ENCODE measurements around the gene REM2.
A peak's percentile ranks its signal among the peaks of the same experiment; 100 is the strongest.
"Not testable (repeated sequence)": the region's sequence is repeated elsewhere in the genome, so short reads cannot be mapped to it uniquely, and the experiment has no call there.

The REM2 gene

GRCh38 chr14:22850944-22851764 is 31.9 kb upstream of the REM2 start:
- Histone ChIP-seq H3K36me3 (ENCODE audit: insufficient read depth, low read length) (peaks cover 14% of the 10 kb centered on the region), H3K27me3 (ENCODE audit: control insufficient read depth, insufficient read depth, low read length) (no peaks in the 10 kb centered on the region), H3K9me3 (replicated peaks; ENCODE audit: low read length) (no peaks in the 10 kb centered on the region), H3K4me1 (ENCODE audit: control insufficient read depth, insufficient read depth, low read length) (peaks cover 68% of the 10 kb centered on the region), H3K4me2 (ENCODE audit: low read length) (peak overlapping the region; percentile 80), H3K9ac (ENCODE audit: low read depth, low read length) (peak overlapping the region; percentile 88), H3K4me3 (ENCODE audit: low read length) (peak overlapping the region; percentile 58)

GRCh38 chr14:22852178-22852577 is 30.8 kb upstream of the REM2 start:
- H3K27me3 ChIP-seq (ENCODE audit: control insufficient read depth, insufficient read depth, low read length); H3K36me3 ChIP-seq (ENCODE audit: insufficient read depth, low read length); H3K4me2 ChIP-seq (ENCODE audit: low read length); H3K9me3 ChIP-seq (replicated peaks; ENCODE audit: low read length); H3K4me3 ChIP-seq (ENCODE audit: low read length): not testable (repeated sequence)
- Histone ChIP-seq H3K4me1 (ENCODE audit: control insufficient read depth, insufficient read depth, low read length) (peaks cover 58% of the 10 kb centered on the region), H3K9ac (ENCODE audit: low read depth, low read length) (peak overlapping the region; percentile 88)

DNA sequence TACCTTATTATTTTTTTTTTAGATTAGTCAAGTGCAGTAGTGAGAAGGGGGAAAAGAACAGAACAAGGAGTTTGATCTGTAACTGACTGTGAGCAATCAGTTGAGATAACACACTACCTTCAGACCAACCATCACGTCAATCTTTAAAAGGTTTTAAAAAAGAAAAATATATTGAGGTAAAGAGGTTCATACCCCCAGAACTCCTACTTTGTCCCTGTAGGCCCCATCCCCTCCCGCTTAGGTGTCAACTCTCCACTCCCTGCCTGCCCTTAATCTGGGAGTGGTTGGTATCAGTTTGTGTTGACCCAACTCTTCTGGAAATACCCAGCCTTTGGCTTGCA is 30.5 kb upstream of the REM2 start:
- peak overlapping the region; percentile 95 for H3K4me2 ChIP-seq (ENCODE audit: low read length)
- H3K4me1 ChIP-seq (ENCODE audit: control insufficient read depth, insufficient read depth, low read length), result peaks cover 57% of the 10 kb centered on the region
- H3K4me3 ChIP-seq (ENCODE audit: low read length), result no peak overlapping the region
- peak overlapping the region; percentile 88 for H3K9ac ChIP-seq (ENCODE audit: low read depth, low read length)
- H3K27me3 ChIP-seq (ENCODE audit: control insufficient read depth, insufficient read depth, low read length), result no peaks in the 10 kb centered on the region
- H3K9me3 ChIP-seq (replicated peaks; ENCODE audit: low read length), result no peaks in the 10 kb centered on the region
- H3K36me3 ChIP-seq (ENCODE audit: insufficient read depth, low read length), result peaks cover 5% of the 10 kb centered on the region

DNA sequence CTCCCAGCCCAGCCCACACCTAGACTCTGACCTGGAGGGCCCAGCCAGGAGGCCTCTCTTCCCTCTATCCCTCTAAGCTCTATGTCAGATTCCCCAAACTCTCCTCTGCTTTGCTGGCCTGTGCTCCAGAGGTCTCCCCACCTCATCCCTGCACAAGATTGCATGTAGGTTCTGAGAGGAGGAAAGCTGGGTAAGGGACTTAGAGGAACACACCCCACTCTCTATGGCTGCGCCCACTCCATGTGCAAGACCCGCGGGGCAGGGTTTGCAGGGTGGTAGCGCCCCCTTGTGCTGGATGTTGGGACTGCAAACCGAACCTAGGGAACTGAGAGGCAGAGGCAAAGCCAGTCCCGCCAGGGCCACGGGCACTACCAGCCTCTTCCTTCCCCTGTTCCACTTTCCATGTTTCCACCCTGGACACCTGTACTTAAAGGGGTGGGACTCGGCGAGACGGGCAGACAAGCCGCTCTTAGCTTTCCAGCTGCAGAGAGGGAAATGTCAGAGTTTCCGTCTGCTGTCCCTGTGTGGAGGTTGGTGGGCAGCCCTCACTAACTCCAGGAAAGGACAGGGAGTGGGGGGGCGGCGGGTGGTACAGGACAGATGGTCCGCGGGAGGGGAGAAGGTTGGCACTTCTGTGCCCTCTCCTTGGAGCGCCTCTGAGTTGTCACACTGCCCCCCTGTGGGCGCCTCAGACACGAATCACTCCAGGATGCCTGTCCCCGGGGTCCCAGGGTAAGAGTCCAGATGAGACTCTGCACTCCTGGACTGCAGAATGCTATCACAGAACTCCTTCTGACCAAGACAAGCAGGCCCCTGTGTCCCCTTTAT is 29.9 kb upstream of the REM2 start:
- Histone ChIP-seq H3K36me3 (ENCODE audit: insufficient read depth, low read length) (no peaks in the 10 kb centered on the region), H3K4me2 (ENCODE audit: low read length) (peak overlapping the region; percentile 95), H3K27me3 (ENCODE audit: control insufficient read depth, insufficient read depth, low read length) (no peaks in the 10 kb centered on the region), H3K9ac (ENCODE audit: low read depth, low read length) (peak overlapping the region; percentile 88), H3K4me3 (ENCODE audit: low read length) (peak overlapping the region; percentile 71), H3K4me1 (ENCODE audit: control insufficient read depth, insufficient read depth, low read length) (peaks cover 51% of the 10 kb centered on the region), H3K9me3 (replicated peaks; ENCODE audit: low read length) (no peaks in the 10 kb centered on the region)

- not testable (repeated sequence) for H3K9me3 ChIP-seq (replicated peaks; ENCODE audit: low read length); H3K4me3 ChIP-seq (ENCODE audit: low read length); H3K36me3 ChIP-seq (ENCODE audit: insufficient read depth, low read length); H3K4me2 ChIP-seq (ENCODE audit: low read length); H3K9ac ChIP-seq (ENCODE audit: low read depth, low read length); H3K27me3 ChIP-seq (ENCODE audit: control insufficient read depth, insufficient read depth, low read length)
- H3K4me1 ChIP-seq (ENCODE audit: control insufficient read depth, insufficient read depth, low read length), result peaks cover 40% of the 10 kb centered on the region
Observed at GRCh38 chr14:22854296-22854695, 28.7 kb upstream of the REM2 start.

GRCh38 chr14:22854963-22855724 is 27.9 kb upstream of the REM2 start:
- H3K27me3 ChIP-seq (ENCODE audit: control insufficient read depth, insufficient read depth, low read length), result no peaks in the 10 kb centered on the region
- H3K4me1 ChIP-seq (ENCODE audit: control insufficient read depth, insufficient read depth, low read length), result peaks cover 31% of the 10 kb centered on the region
- no peaks in the 10 kb centered on the region for H3K36me3 ChIP-seq (ENCODE audit: insufficient read depth, low read length)
- no peaks in the 10 kb centered on the region for H3K9me3 ChIP-seq (replicated peaks; ENCODE audit: low read length)
- no peak overlapping the region for H3K9ac ChIP-seq (ENCODE audit: low read depth, low read length)
- H3K4me3 ChIP-seq (ENCODE audit: low read length), result no peak overlapping the region
- H3K4me2 ChIP-seq (ENCODE audit: low read length), result no peak overlapping the region

GRCh38 chr14:22856428-22856827 is 26.6 kb upstream of the REM2 start:
- Histone ChIP-seq H3K9me3 (replicated peaks; ENCODE audit: low read length) (no peaks in the 10 kb centered on the region), H3K4me2 (ENCODE audit: low read length) (no peak overlapping the region), H3K36me3 (ENCODE audit: insufficient read depth, low read length) (no peaks in the 10 kb centered on the region), H3K4me3 (ENCODE audit: low read length) (no peak overlapping the region), H3K27me3 (ENCODE audit: control insufficient read depth, insufficient read depth, low read length) (no peaks in the 10 kb centered on the region), H3K4me1 (ENCODE audit: control insufficient read depth, insufficient read depth, low read length) (peaks cover 19% of the 10 kb centered on the region), H3K9ac (ENCODE audit: low read depth, low read length) (no peak overlapping the region)

DNA sequence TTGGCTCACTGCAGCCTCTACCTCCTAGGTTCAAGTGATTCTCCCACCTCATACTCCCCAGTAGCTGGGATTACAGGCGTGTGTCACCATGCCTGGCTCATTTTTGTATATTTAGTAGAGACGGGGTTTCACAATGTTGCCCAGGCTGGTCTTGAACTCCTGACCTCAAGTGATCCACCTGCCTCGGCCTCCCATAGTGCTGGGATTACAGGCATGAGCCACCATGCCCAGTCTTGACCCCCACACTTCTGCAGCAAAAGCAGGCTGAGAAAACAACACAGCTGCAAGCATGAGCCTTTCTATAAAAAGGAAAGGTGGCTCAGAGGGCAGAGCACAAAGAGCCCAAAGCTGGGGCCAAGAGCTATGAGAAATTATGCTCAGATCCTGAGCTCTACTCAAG is 22.6 kb upstream of the REM2 start:
- not testable (repeated sequence) for H3K4me1 ChIP-seq (ENCODE audit: control insufficient read depth, insufficient read depth, low read length); H3K9ac ChIP-seq (ENCODE audit: low read depth, low read length)

GRCh38 chr14:22861651-22862050 is 21.4 kb upstream of the REM2 start:
- Histone ChIP-seq H3K9ac (ENCODE audit: low read depth, low read length) (no peak overlapping the region), H3K4me1 (ENCODE audit: control insufficient read depth, insufficient read depth, low read length) (no peaks in the 10 kb centered on the region), H3K4me2 (ENCODE audit: low read length) (no peak overlapping the region), H3K4me3 (ENCODE audit: low read length) (no peak overlapping the region), H3K36me3 (ENCODE audit: insufficient read depth, low read length) (no peaks in the 10 kb centered on the region), H3K9me3 (replicated peaks; ENCODE audit: low read length) (no peaks in the 10 kb centered on the region), H3K27me3 (ENCODE audit: control insufficient read depth, insufficient read depth, low read length) (no peaks in the 10 kb centered on the region)

More for the DNA sequence above, 22.6 kb upstream of the REM2 start:
- not testable (repeated sequence) for H3K36me3 ChIP-seq (ENCODE audit: insufficient read depth, low read length); H3K4me2 ChIP-seq (ENCODE audit: low read length); H3K9me3 ChIP-seq (replicated peaks; ENCODE audit: low read length); H3K27me3 ChIP-seq (ENCODE audit: control insufficient read depth, insufficient read depth, low read length); H3K4me3 ChIP-seq (ENCODE audit: low read length)

- Histone ChIP-seq H3K27me3 (ENCODE audit: control insufficient read depth, insufficient read depth, low read length) (no peaks in the 10 kb centered on the region), H3K9ac (ENCODE audit: low read depth, low read length) (no peak overlapping the region), H3K4me1 (ENCODE audit: control insufficient read depth, insufficient read depth, low read length) (no peaks in the 10 kb centered on the region), H3K36me3 (ENCODE audit: insufficient read depth, low read length) (no peaks in the 10 kb centered on the region), H3K4me2 (ENCODE audit: low read length) (no peak overlapping the region), H3K4me3 (ENCODE audit: low read length) (no peak overlapping the region), H3K9me3 (replicated peaks; ENCODE audit: low read length) (no peaks in the 10 kb centered on the region)
Observed at GRCh38 chr14:22864979-22865378, 18.0 kb upstream of the REM2 start.

Measured in skeletal muscle satellite cell (primary cell).